ENCODE measurements around the gene MYRIP. TPM values are rescaled to one million over a fixed set of nuclear protein-coding genes. Genes with fewer than 3 reads are reported as not detected.

Gene MYRIP
- total RNA-seq, 2 donors from 2014 or later = 6.3 to 8.7 TPM

GRCh38 chr3:40216471-40216870 is 407.1 kb downstream of the MYRIP start:
- intact Hi-C loops (cut with DNase I) = no loop called here
- no peak for TF ChIP-seq CTCF (IDR thresholded peaks at IDR 0.05)
- H3K9me3 ChIP-seq = no peaks in the 10 kb centered on the region

GRCh38 chr3:40223856-40224255 is 414.4 kb downstream of the MYRIP start:
- Histone ChIP-seq H3K27ac (no peak overlapping the region), H3K36me3 (no peaks in the 10 kb centered on the region), H3K9ac (ENCODE audit: low read depth in 2 of 2, low read length in 2 of 2) (no peak overlapping the region), H3K4me1 (no peaks in the 10 kb centered on the region), H3K4me3 (no peak overlapping the region), H3K27me3 (no peaks in the 10 kb centered on the region), H3K9me3 (no peaks in the 10 kb centered on the region)
- DNase-seq = no peak
- TF ChIP-seq CTCF (IDR thresholded peaks at IDR 0.05) = no peak
- intact Hi-C loops (cut with DNase I) = no loop called here

More at GRCh38 chr3:40216471-40216870, 407.1 kb downstream of the MYRIP start:
- Histone ChIP-seq H3K36me3 (no peaks in the 10 kb centered on the region), H3K4me3 (no peak overlapping the region), H3K27me3 (no peaks in the 10 kb centered on the region), H3K4me1 (no peaks in the 10 kb centered on the region), H3K27ac (no peak overlapping the region), H3K9ac (ENCODE audit: low read depth in 2 of 2, low read length in 2 of 2) (no peak overlapping the region)
- no peak for DNase-seq

GRCh38 chr3:40224796-40225515 is 415.5 kb downstream of the MYRIP start:
- Histone ChIP-seq H3K27me3 (no peaks in the 10 kb centered on the region), H3K4me1 (no peaks in the 10 kb centered on the region)
- intact Hi-C loops (cut with DNase I) = no loop called here

GRCh38 chr3:40226636-40227035 is 417.2 kb downstream of the MYRIP start:
- Histone ChIP-seq H3K9me3 (no peaks in the 10 kb centered on the region), H3K4me3 (no peak overlapping the region)
- intact Hi-C loops (cut with DNase I) = no loop called here

More at GRCh38 chr3:40224796-40225515, 415.5 kb downstream of the MYRIP start:
- DNase-seq = no peak
- Histone ChIP-seq H3K36me3 (no peaks in the 10 kb centered on the region), H3K9ac (ENCODE audit: low read depth in 2 of 2, low read length in 2 of 2) (no peak overlapping the region), H3K9me3 (no peaks in the 10 kb centered on the region), H3K4me3 (no peak overlapping the region), H3K27ac (no peak overlapping the region)
- TF ChIP-seq CTCF (IDR thresholded peaks at IDR 0.05) = no peak

GRCh38 chr3:40228792-40229350 is 419.5 kb downstream of the MYRIP start:
- H3K27ac ChIP-seq = no peak overlapping the region
- intact Hi-C loops (cut with DNase I) = no loop called here
- DNase-seq = no peak
- no peaks in the 10 kb centered on the region for H3K27me3 ChIP-seq
- TF ChIP-seq CTCF (IDR thresholded peaks at IDR 0.05) = no peak
- H3K4me1 ChIP-seq = no peaks in the 10 kb centered on the region
- no peak overlapping the region for H3K9ac ChIP-seq (ENCODE audit: low read depth in 2 of 2, low read length in 2 of 2)
- no peaks in the 10 kb centered on the region for H3K36me3 ChIP-seq
- H3K9me3 ChIP-seq = no peaks in the 10 kb centered on the region
- H3K4me3 ChIP-seq = no peak overlapping the region

More at GRCh38 chr3:40226636-40227035, 417.2 kb downstream of the MYRIP start:
- Histone ChIP-seq H3K9ac (ENCODE audit: low read depth in 2 of 2, low read length in 2 of 2) (no peak overlapping the region), H3K36me3 (no peaks in the 10 kb centered on the region), H3K4me1 (no peaks in the 10 kb centered on the region), H3K27me3 (no peaks in the 10 kb centered on the region), H3K27ac (no peak overlapping the region)
- no peak for DNase-seq
- TF ChIP-seq CTCF (IDR thresholded peaks at IDR 0.05) = no peak
